Lower lobe of right lung (tissue), 2 donors: Measurements from ENCODE around the gene DYNC1I1. TPM values are rescaled to one million over a fixed set of nuclear protein-coding genes. Genes with fewer than 3 reads are reported as not detected.

Experiments
- ATAC-seq, 2 donors: fragments of 200-7000 bp; cut with Tn5 transposase; one replicate each; pipeline ENCODE4 v1.9.1; 2020 to 2022; ENCODE audit warnings: mild to moderate bottlenecking in 2 of 2, moderate library complexity in 2 of 2
- DNase-seq: peaks from one replicate; pipeline ENCODE4 v3.0.0-alpha.2; 2020
- H3K27ac ChIP-seq: fragments of 200-600 bp; one replicate; pipeline ENCODE4 v1.8.0; 2022
- H3K27me3 ChIP-seq: fragments of 200-600 bp; one replicate; pipeline ENCODE4 v1.8.0; 2022; ENCODE audit warnings: low read depth
- H3K36me3 ChIP-seq: fragments of 200-600 bp; one replicate; pipeline ENCODE4 v1.8.0; 2022; ENCODE audit warnings: mild to moderate bottlenecking
- H3K4me1 ChIP-seq: fragments of 200-600 bp; one replicate; pipeline ENCODE4 v1.8.0; 2022
- H3K4me3 ChIP-seq: fragments of 200-600 bp; one replicate; pipeline ENCODE4 v1.8.0; 2022; ENCODE audit warnings: mild to moderate bottlenecking
- H3K9me3 ChIP-seq: fragments of 200-600 bp; one replicate; pipeline ENCODE4 v1.8.0; 2022
- CTCF ChIP-seq: fragments of 200-600 bp; IDR thresholded peaks from one replicate; pipeline ENCODE4 v1.8.0; 2022; ENCODE audit warnings: antibody characterized with exemption, mild to moderate bottlenecking
- intact Hi-C: fragments of 100-400 bp; cut with DNase I; formaldehyde crosslinking; loops from one replicate; pipeline ENCODE4 v1.11.0; 2022
- total RNA-seq: library from RNA; stranded (reverse); fragmentation: NEBNext Ultra II Directional; extraction: Animal tissue kit (Norgen Biotek cat#: 25700); gene quantifications from one replicate; pipeline ENCODE4 v1.2.1, GENCODE V29; 2021
- donor health status: DM: no; HTN: yes; CAD: no; lungs with severe emphysema.

The DYNC1I1 gene
- total RNA-seq, 1 donor from 2014 or later, result 1.3 TPM

DNA sequence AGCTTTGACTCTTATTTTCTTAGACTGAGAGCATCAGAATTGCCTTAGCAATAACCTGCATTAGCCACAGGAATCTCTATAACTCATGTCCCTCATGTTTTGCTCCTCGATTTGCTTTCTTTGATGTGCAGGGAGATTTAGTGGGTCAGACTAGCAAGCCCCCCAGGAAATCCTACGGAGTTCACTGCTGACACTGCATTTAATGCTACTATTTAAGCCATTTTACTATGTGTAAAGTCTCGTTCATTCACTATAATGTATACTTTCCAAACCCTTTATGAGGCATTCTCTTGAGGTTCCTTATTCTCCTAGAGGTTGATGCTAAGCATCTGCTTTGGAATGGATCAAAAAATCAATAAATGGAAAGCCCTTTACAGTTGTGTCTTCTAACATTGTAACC, 28.4 kb downstream of the DYNC1I1 start:
- no peak for DNase-seq
- no peak for TF ChIP-seq CTCF
- Histone ChIP-seq H3K27ac (no peak overlapping the region), H3K4me1 (no peaks in the 10 kb centered on the region), H3K36me3 (no peaks in the 10 kb centered on the region), H3K9me3 (no peaks in the 10 kb centered on the region), H3K27me3 (no peaks in the 10 kb centered on the region), H3K4me3 (no peak overlapping the region)
- intact Hi-C loops, result no loop called here
- no peak for ATAC-seq

- intact Hi-C loops, result no loop called here
- no peaks in the 10 kb centered on the region for H3K9me3 ChIP-seq
- H3K4me3 ChIP-seq, result no peak overlapping the region
- ATAC-seq, result no peak
- no peaks in the 10 kb centered on the region for H3K36me3 ChIP-seq
- no peak overlapping the region for H3K27ac ChIP-seq
- TF ChIP-seq CTCF, result no peak
- DNase-seq, result no peak
- H3K27me3 ChIP-seq, result no peaks in the 10 kb centered on the region
- no peaks in the 10 kb centered on the region for H3K4me1 ChIP-seq
These were observed 29.9 kb downstream of the DYNC1I1 start for GRCh38 chr7:95802270-95802669.

DNA sequence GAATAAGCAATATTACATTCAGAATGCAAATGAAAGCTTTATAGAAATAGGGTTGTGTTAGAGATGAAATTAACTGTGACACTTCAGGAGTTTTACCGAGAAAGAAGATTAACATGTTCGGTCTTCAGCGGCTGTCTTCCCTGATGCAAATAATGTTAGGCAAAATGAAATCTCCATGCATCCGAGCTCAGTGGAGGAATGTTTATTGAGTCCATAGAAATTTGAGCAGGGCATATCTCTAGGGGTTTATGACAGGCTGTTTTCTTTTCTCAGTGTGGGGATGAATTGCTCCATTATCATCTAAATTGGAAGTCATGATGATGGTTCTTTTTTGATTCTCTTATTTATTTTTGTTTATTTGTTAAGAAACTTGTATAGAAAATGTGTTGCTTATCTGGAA, 31.7 kb downstream of the DYNC1I1 start:
- no peaks in the 10 kb centered on the region for H3K36me3 ChIP-seq
- no peaks in the 10 kb centered on the region for H3K4me1 ChIP-seq
- H3K4me3 ChIP-seq, result no peak overlapping the region
- no peaks in the 10 kb centered on the region for H3K9me3 ChIP-seq
- DNase-seq (no peak), ATAC-seq (no peak)
- TF ChIP-seq CTCF, result no peak
- H3K27ac ChIP-seq, result no peak overlapping the region
- intact Hi-C loops, result no loop called here
- no peaks in the 10 kb centered on the region for H3K27me3 ChIP-seq

DNA sequence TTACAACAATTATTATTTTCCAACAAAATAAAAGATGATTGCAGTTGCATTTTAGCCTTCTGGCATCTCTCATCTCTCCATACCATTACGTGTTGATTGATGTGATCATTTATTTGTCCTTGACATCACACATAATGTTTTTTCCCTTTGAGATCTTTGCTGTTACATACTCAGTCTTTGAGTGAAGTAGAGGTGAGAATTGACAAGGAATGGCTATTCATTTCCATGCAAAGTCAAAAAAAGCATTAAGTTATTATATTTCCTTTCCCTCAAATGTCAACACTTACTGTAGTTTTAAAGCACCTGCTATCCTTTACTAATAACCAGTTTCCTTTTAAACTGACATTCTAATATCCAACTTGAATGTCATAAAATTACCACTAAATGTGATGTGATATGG, 33.6 kb downstream of the DYNC1I1 start:
- intact Hi-C loops, result no loop called here
- no peak for ATAC-seq

DNA sequence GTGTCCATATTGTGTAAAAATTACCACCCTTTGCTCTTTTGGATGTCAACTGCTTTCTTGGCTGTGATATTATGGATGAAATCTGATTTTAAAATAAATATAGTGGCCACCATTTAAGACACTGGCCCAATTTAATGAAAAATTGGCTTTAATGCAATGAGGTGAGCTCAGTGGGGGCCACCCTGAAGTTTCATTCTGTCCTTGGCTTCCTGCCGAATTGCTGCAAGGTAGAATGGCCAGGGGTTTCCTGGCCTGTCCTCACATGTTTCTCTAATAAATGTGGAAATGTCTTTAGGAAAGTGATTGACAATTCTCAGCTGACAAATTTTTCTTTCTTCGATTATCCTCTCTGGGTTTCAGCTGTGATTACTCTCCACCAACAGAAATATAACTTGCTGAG, 36.0 kb downstream of the DYNC1I1 start:
- ATAC-seq (no peak), DNase-seq (no peak)
- no peaks in the 10 kb centered on the region for H3K4me1 ChIP-seq
- H3K4me3 ChIP-seq, result no peak overlapping the region
- TF ChIP-seq CTCF, result no peak
- H3K27ac ChIP-seq, result no peak overlapping the region
- no peaks in the 10 kb centered on the region for H3K27me3 ChIP-seq
- intact Hi-C loops, result no loop called here
- no peaks in the 10 kb centered on the region for H3K9me3 ChIP-seq
- H3K36me3 ChIP-seq, result no peaks in the 10 kb centered on the region

More for the DNA sequence above, 33.6 kb downstream of the DYNC1I1 start:
- H3K36me3 ChIP-seq, result no peaks in the 10 kb centered on the region
- no peak for TF ChIP-seq CTCF
- H3K4me1 ChIP-seq, result no peaks in the 10 kb centered on the region
- H3K9me3 ChIP-seq, result no peaks in the 10 kb centered on the region
- no peak overlapping the region for H3K27ac ChIP-seq
- no peak for DNase-seq
- H3K4me3 ChIP-seq, result no peak overlapping the region
- H3K27me3 ChIP-seq, result no peaks in the 10 kb centered on the region
